MM.1S (cell line): ENCODE data around the gene CERT1.

Source experiments
- DNase-seq: peaks from one replicate; pipeline ENCODE4 v3.0.0-alpha.2; 2015
- H2AFZ ChIP-seq: fragments of 300-600 bp; sonication (generic); 2 replicates; pipeline ENCODE4 v1.6.0; 2016; ENCODE audit warnings: antibody characterized with exemption, low read length
- H3F3A ChIP-seq: fragments of 300-600 bp; sonication (generic); 2 replicates; pipeline ENCODE4 v1.6.1; 2016; ENCODE audit warnings: mild to moderate bottlenecking, antibody characterized with exemption, low read length, moderate library complexity, mixed read lengths; ENCODE audit not compliant: insufficient read depth
- H3K27ac ChIP-seq: fragments of 300-600 bp; sonication (generic); 2 replicates; pipeline ENCODE4 v1.5.1; 2016; ENCODE audit warnings: mild to moderate bottlenecking, low read length
- H3K27me3 ChIP-seq: fragments of 300-600 bp; sonication (generic); replicated peaks from 2 replicates; pipeline ENCODE4 v1.6.0; 2016; ENCODE audit warnings: low read length; ENCODE audit not compliant: insufficient read depth
- H3K36me3 ChIP-seq: fragments of 300-600 bp; sonication (generic); replicated peaks from 2 replicates; pipeline ENCODE4 v1.6.1; 2016; ENCODE audit warnings: mild to moderate bottlenecking, low read length, mixed read lengths; ENCODE audit not compliant: insufficient read depth
- H3K4me1 ChIP-seq: fragments of 300-600 bp; sonication (generic); 2 replicates; pipeline ENCODE4 v1.6.1; 2016; ENCODE audit warnings: low read length, mixed read lengths
- H3K4me2 ChIP-seq: fragments of 300-600 bp; sonication (generic); 2 replicates; pipeline ENCODE4 v1.6.0; 2016; ENCODE audit warnings: low read depth, low read length
- H3K4me3 ChIP-seq: fragments of 300-600 bp; sonication (generic); 2 replicates; pipeline ENCODE4 v1.5.1; 2016; ENCODE audit warnings: low read length, mixed read lengths
- H3K79me2 ChIP-seq: fragments of 300-600 bp; sonication (generic); 2 replicates; pipeline ENCODE4 v1.6.1; 2016; ENCODE audit warnings: mixed run types, low read length, mixed read lengths
- H3K9ac ChIP-seq: fragments of 300-600 bp; sonication (generic); 2 replicates; pipeline ENCODE4 v1.6.1; 2016; ENCODE audit warnings: low read length, mixed read lengths
- H3K9me2 ChIP-seq: fragments of 300-600 bp; sonication (generic); replicated peaks from 2 replicates; pipeline ENCODE4 v1.6.1; 2016; ENCODE audit warnings: mild to moderate bottlenecking, low read length, mixed read lengths; ENCODE audit not compliant: insufficient read depth
- H3K9me3 ChIP-seq: fragments of 300-600 bp; sonication (generic); replicated peaks from 2 replicates; pipeline ENCODE4 v1.6.1; 2016; ENCODE audit warnings: mild to moderate bottlenecking, low read length, mixed read lengths; ENCODE audit not compliant: insufficient read depth
- H4K20me1 ChIP-seq: fragments of 300-600 bp; sonication (generic); 2 replicates; pipeline ENCODE4 v1.6.1; 2016; ENCODE audit warnings: mild to moderate bottlenecking, low read length, moderate library complexity, mixed read lengths; ENCODE audit not compliant: insufficient read depth
- EZH2 ChIP-seq: fragments of 300-600 bp; sonication (generic); optimal IDR thresholded peaks from 2 replicates; pipeline ENCODE3; 2017; ENCODE audit warnings: low read depth, mild to moderate bottlenecking, antibody characterized with exemption, low read length, mixed read lengths
- EZH2phosphoT487 ChIP-seq: fragments of 300-600 bp; sonication (generic); IDR thresholded peaks from 2 replicates; pipeline ENCODE4 v1.6.1; 2018; ENCODE audit warnings: antibody characterized with exemption, low read length
- TF ChIP-seq, protein P1 (sequence below): fragments of 300-600 bp; sonication (generic); IDR thresholded peaks from 2 replicates; pipeline ENCODE4 v1.5.1; 2016; ENCODE audit warnings: antibody characterized with exemption, low read length, mixed read lengths

The CERT1 gene

GRCh38 chr5:75331095-75332090 lies 180.0 kb downstream of the CERT1 start:
- Histone ChIP-seq H3K9me2 (no peaks in the 10 kb centered on the region), H4K20me1 (no peaks in the 10 kb centered on the region), H3K4me1 (no peaks in the 10 kb centered on the region; the same call in 1 of the 2 replicates), H2AFZ (no peak overlapping the region), H3K9me3 (no peaks in the 10 kb centered on the region), H3K79me2 (no peaks in the 10 kb centered on the region), H3K27ac (no peak overlapping the region), H3K4me2 (no peak overlapping the region), H3K4me3 (no peak overlapping the region), H3F3A (no peaks in the 10 kb centered on the region), H3K27me3 (no peaks in the 10 kb centered on the region), H3K9ac (no peak overlapping the region), H3K36me3 (no peaks in the 10 kb centered on the region)
- DNase-seq = no peak
- no peak for TF ChIP-seq EZH2
- TF ChIP-seq EZH2phosphoT487 = no peak
- TF ChIP-seq, protein P1, sequence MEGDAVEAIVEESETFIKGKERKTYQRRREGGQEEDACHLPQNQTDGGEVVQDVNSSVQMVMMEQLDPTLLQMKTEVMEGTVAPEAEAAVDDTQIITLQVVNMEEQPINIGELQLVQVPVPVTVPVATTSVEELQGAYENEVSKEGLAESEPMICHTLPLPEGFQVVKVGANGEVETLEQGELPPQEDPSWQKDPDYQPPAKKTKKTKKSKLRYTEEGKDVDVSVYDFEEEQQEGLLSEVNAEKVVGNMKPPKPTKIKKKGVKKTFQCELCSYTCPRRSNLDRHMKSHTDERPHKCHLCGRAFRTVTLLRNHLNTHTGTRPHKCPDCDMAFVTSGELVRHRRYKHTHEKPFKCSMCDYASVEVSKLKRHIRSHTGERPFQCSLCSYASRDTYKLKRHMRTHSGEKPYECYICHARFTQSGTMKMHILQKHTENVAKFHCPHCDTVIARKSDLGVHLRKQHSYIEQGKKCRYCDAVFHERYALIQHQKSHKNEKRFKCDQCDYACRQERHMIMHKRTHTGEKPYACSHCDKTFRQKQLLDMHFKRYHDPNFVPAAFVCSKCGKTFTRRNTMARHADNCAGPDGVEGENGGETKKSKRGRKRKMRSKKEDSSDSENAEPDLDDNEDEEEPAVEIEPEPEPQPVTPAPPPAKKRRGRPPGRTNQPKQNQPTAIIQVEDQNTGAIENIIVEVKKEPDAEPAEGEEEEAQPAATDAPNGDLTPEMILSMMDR = peak; percentile 14; the same call in 1 of the 2 replicates

- no peaks in the 10 kb centered on the region for H3K79me2 ChIP-seq
- no peaks in the 10 kb centered on the region for H3K36me3 ChIP-seq
- no peaks in the 10 kb centered on the region for H3K9me3 ChIP-seq
- no peak overlapping the region for H3K4me2 ChIP-seq
- no peak overlapping the region for H3K4me3 ChIP-seq
- H4K20me1 ChIP-seq = no peaks in the 10 kb centered on the region
- no peaks in the 10 kb centered on the region for H3K4me1 ChIP-seq
- no peak for DNase-seq
- no peak overlapping the region for H3K27ac ChIP-seq
- H3F3A ChIP-seq = no peaks in the 10 kb centered on the region
- TF ChIP-seq EZH2 (no peak), EZH2phosphoT487 (no peak)
- TF ChIP-seq, protein P1 = no peak
- H3K9me2 ChIP-seq = no peaks in the 10 kb centered on the region
- H3K27me3 ChIP-seq = no peaks in the 10 kb centered on the region
- no peak overlapping the region for H3K9ac ChIP-seq
- H2AFZ ChIP-seq = no peak overlapping the region
Measured at GRCh38 chr5:75330404-75330803, 181.0 kb downstream of the CERT1 start.
